ENCODE data around the gene LFNG. TPM values are rescaled to one million over a fixed set of nuclear protein-coding genes. Genes with fewer than 3 reads are reported as not detected.

LFNG gene
- total and polyA plus RNA-seq, 9 of the 15 experiments (the other 6 are each of a cell fraction or from before 2014, with no cell fraction given) = 0.03 to 0.89 (median 0.25) TPM; not detected in 1

DNA sequence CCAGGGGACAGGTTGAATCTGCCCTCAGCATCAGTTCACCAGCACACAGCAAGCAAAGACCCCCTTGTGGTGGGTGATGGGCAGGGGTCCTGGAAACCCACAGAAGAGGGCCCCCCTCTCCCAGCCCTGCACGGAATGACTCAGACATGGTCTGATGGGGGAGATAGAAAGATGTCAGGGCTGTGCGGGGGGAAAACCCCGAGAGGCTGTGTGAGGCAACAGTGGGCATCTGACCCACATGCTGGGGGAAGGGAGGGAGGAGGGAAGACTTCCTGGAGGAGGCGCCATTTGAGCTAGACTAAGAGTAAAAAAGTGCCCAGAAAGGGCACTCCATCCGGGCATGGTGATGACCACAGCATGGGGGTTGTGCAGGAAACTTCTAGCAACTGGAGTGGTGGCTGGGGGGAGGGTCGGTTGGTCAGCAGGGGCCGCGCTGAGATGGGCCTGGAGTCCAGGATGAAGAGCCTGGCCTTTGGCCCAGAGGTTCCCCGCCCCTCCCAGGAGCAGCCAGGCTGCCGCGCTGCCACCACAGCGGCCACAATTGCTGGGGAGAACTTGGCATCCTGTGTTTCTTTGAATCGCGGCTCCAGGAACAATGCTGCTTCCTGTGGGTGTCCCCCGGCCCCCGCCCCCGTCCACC, 2.5 kb downstream of the LFNG start (continued):
- TF ChIP-seq CTCFL (IDR thresholded peaks at IDR 0.05; ENCODE audit: borderline replicate concordance, insufficient read depth, low read depth, low read length, poor library complexity, severe bottlenecking) (no peak), CHD4 (IDR thresholded peaks at IDR 0.05; ENCODE audit: insufficient read depth, insufficient replicate concordance, low read depth, low read length, poor library complexity, severe bottlenecking) (no peak), ZNF449 (CRISPR knock-in tag; IDR thresholded peaks at IDR 0.05) (no peak), HCFC1 (IDR thresholded peaks at IDR 0.05; ENCODE audit: low read depth, low read length) (no peak), ZNF146 (CRISPR knock-in tag; IDR thresholded peaks at IDR 0.05; ENCODE audit: unreplicated experiment) (no peak), CBX1 (IDR thresholded peaks at IDR 0.05; ENCODE audit: low read depth) (no peak)
